NCI-H1417 treated with DMSO at 0.1 percent for 48 hours (cell line): ENCODE results near the gene CLSTN3.
"Not testable (repeated sequence)": the region's sequence is repeated elsewhere in the genome, so short reads cannot be mapped to it uniquely, and the experiment has no call there.

Source experiments
- DNase-seq: peaks from one replicate; lab custom pipeline; 2025; lab: John Stamatoyannopoulos, UW

The CLSTN3 gene

GRCh38 chr12:7103837-7104584 lies 26.2 kb upstream of the CLSTN3 start:
- no peak for DNase-seq

DNA sequence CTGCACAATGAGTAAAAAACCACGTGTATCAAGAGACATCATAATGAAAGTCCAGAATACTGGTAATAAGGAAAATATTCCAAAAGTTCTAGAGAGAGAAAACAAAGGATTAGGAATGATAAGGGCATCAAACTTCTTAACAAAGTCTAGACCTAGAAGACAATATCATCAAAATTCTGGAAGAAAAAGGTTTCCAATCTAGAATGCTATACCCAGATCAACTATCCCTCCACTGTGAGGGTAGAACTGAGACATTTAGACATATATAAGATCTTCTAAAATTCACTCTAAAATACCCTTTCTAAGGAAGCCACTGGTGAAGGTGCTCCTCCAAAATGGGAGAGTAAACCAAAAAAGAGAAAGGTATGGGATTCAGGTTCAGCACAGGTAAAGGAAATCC lies 24.1 kb upstream of the CLSTN3 start:
- DNase-seq, result no peak

DNA sequence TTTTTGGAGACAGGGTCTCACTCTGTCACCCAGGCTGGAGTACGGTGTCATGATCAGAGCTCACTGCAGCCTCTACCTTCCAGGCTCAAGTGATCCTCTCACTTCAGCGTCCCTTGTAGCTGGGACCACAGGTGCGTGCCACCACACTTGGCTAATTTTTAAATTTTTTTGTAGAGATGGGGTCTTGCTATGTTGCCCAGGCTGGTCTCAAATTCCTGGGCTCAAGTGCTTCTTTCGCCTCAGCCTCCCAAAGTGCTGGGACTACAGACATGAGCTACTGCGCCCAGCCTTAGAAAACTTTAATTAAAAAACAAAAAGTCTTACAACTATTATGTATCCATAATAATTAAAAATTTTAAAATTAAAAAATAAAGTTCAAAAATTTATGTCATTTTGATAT lies 23.0 kb upstream of the CLSTN3 start:
- DNase-seq, result not testable (repeated sequence)

DNA sequence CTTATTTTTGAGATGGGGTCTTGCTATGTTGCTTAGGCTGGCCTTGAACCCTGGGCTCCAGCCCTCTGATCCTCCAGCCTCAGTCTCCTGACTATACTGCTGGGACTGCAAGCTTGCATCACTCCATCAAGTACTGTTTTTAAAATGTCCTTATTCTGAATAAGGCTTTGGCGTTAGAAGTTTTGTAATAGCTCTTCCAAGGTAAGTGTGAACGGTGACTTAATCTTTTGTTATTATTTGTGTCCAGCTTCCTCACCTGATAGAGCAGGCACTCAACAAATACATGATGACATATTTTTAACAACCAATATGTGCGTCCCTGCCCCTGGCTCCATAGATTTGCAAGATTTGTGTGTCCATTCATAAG lies 22.6 kb upstream of the CLSTN3 start:
- no peak for DNase-seq

GRCh38 chr12:7108003-7108795 lies 22.0 kb upstream of the CLSTN3 start:
- no peak for DNase-seq

DNA sequence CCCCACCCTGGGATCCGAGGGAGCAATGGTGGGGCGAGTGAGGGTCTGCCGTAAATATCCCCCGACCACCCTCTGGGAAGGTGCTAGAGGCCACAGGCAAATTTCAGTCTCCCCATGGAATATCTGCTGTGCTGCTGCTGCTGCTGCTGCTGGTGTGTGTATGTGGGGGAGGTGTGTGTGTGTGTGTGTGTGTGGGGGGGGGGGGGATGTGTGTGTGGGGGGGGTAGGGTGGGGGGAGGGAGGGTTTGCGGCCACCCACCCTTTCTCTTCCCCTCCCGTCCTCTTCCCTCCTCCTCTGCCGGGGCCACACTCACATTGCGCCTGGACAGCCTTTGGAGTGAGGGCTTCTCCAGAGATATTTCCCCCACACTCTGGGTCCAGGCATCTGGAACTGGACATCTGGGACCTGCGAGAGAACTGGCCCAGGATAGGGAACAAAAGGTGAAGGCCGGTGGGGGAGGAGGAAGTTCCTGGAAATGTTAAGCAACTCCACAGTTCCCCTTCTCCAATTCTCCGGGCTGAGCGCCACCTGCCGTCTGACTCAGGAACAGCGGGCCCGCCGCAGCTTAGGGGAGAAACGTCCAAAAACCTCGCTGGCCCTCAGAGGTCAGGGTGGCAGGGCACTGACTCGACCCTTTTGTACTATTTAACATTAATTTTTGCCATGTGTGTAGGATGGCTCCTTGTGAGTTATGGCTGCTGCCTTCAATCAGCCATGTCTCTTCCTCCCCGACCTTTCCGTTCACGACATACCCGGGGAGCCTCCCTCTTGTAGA lies 21.2 kb upstream of the CLSTN3 start, which contains the start of gene C1RL:
TSS of gene C1RL (minus strand) at position 419 of the 776 bp plus-strand sequence. CDS start at position 385, 34 bp downstream.
- DNase-seq, result peak; percentile 35

- no peak for DNase-seq
Observed at GRCh38 chr12:7109572-7109920, 20.6 kb upstream of the CLSTN3 start.

DNA sequence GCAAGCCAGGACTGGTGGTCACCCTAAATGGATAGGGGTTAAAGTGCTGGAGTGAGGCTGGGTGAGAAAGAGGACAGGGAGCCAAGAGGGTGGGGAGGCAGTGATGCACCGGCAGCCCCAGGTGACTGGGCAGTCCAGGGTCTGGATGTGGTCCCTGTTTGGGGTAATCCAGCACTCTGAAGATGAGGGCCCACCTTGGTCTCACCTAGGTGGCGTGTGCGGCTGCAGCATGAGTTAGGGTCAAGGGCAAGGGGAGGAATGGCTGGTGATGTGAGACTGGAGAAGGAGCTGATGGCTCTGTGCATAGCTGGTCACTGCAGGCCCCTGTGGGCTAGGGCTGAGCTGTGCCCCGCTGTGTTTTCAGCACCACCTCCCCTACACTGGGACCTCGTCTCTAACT lies 19.5 kb upstream of the CLSTN3 start:
- no peak for DNase-seq

GRCh38 chr12:7112041-7112440 lies 18.1 kb upstream of the CLSTN3 start:
- no peak for DNase-seq

GRCh38 chr12:7113389-7113871 lies 16.7 kb upstream of the CLSTN3 start:
- no peak for DNase-seq

GRCh38 chr12:7114008-7114407 lies 16.2 kb upstream of the CLSTN3 start:
- DNase-seq, result no peak

GRCh38 chr12:7114851-7115250 lies 15.3 kb upstream of the CLSTN3 start:
- no peak for DNase-seq

DNA sequence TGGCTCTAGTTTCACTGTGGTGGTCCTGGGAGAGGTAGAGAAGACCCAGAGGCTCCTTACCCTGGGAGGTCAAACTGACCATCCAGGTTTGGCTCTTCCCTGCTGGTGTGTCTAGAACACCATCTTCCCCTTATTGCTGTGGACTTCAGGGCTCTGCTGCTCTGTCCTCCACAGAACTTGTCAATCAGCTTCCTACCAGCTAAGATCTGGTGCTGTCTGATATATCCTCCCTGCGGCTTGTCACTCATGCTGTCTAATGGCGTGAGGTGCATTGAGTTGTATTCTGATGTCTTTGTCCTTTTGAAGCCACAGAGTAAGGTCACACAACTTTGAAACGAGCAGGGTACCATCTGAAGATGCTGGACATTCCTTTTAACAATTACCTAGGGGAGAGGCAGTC lies 14.0 kb upstream of the CLSTN3 start:
- DNase-seq, result no peak

DNA sequence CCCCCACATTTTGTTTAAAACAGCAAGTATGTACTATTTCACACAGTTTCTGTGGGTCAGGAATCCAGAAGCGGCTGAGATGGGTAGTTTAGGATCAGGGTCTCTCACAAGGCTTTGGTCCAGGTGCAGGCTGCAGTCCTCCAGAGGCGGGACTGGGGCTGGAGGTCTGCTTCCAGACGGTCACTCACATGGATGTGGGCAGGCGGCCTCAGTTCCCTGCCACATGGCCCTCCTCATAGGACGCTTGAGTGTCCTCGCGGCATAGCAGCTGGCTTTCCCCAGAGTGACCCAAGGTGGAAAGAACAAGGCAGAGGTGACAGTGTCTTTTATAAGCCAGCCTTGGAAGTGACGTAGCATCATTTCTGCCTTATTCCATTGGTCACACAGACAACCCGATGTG lies 13.3 kb upstream of the CLSTN3 start:
- no peak for DNase-seq

- no peak for DNase-seq
Observed at GRCh38 chr12:7117670-7118069, 12.5 kb upstream of the CLSTN3 start.

DNA sequence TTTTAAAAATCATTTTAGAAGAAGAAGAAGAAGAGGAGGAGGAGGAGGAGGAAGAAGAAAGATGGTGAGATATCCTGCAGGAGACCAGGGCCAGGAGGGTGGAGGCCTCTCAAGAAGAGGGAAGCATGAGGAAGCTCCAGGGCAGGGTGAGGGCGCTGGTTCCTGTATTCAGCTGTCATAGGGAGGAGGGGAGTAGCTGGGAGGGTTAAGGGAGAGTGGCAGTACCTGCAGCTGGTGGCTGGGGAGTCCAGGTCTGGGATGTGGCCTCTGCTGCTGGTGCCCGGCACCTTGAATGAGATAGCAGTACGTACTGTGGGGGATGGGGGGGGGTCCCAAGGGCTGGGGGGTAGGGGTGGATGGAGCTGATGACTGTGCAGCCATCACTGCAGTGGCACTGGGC lies 11.3 kb upstream of the CLSTN3 start:
- no peak for DNase-seq

DNA sequence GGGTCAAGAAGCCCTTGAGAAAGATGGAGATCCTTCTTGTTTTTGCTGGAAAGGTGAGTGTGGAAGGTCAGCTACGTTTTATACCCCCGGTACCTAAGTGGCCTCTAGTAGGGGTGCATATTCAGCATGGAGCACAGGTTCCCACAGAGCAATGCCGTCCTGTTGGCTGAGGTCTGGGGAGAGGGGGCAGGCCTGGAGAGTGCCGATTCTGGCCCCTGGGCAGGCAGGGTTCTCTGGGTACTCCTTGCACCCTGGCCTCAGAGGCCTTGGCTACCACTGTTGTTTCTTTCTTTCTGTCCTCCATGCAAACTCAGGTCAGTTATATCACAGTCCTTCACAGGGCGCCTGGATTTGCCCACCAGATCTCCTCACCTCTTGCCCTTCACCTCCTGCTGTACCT lies 10.0 kb upstream of the CLSTN3 start:
- no peak for DNase-seq

DNA sequence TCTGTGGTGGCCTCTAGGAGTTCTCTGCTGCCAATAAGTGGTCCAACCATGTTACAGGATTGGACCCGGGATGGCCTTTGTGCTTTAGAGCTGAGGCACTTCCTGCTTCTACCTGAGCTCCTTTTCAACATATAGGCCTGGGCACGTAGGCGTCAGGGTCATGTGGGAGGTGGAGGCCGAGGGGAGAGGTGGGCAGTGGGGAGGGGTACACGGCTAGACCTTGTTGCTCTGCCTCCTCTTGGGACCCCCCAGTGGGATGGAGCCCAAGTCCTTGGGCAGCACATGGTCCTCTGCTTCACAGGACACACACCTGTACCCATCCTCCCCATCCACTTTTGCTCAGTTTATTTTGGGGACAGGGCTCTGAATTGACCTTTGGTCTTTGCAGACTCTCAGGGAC lies 8.8 kb upstream of the CLSTN3 start:
- no peak for DNase-seq

DNA sequence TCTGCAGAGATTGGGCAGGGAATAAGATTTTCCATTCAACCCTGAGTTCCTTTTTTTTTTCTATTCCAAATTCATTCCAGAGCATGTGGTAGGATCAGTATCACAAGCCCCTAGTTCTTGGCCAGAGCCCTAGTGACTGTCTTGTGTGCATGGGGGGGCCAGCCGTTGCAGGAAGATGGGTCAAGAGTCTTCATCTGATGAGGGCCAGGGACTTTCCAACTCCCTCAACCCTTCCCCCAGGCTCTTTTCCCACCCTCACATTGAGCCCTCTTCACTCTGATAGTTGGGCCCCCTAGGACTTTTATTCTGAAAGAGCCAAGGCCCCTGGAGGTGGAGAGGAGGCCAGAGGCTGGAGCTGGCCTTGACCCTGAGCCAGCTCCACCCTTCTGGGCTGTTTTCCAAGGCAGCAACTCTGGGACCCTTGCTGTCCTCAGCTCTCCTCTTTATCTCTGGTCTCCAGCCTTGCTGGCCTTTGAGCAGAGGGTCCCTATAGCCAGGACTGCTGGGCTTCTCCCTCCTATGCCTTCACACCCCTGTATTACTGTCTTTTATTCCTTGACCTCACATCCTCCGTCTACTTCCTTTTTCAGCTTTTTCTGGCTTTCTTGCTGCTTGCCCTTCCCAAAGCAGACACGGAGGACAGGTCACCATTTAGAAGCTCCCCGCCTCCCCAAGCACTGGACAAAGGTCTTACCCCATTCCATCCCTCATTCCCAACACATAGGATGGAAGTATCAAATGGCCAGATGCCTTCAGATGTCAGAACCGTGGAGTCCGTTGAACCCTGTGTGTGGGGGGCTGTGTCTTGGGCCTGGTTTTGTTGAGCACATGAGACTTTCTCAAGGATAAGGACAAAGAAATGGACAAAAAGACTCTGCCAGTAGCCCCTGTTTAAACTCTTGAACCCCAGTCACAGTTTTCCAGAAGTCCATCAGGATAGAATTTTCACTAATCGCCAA lies 7.1 kb upstream of the CLSTN3 start:
- no peak for DNase-seq

GRCh38 chr12:7123806-7124522 lies 6.2 kb upstream of the CLSTN3 start:
- no peak for DNase-seq
